Transverse colon (tissue), 4 donors: Measurements from ENCODE around the gene TRIM47. TPM values are rescaled to one million over a fixed set of nuclear protein-coding genes. Genes with fewer than 3 reads are reported as not detected.
A peak's percentile ranks its signal among the peaks of the same experiment; 100 is the strongest.
"Not testable (repeated sequence)": the region's sequence is repeated elsewhere in the genome, so short reads cannot be mapped to it uniquely, and the experiment has no call there.

ENCODE experiments used
- DNase-seq: peaks from one replicate; pipeline ENCODE4 v3.0.0-alpha.2; 2019
- H3K27ac ChIP-seq, 4 donors: fragments of 200-600 bp; sonication (generic); 2 replicates each; pipeline ENCODE4 v1.5.1; 2016 to 2018; ENCODE audit warnings: inconsistent platforms in 4 of 4
- H3K27me3 ChIP-seq: fragments of 200-600 bp; sonication (generic); 2 replicates; pipeline ENCODE4 v1.5.1; 2017; ENCODE audit warnings: inconsistent platforms
- H3K36me3 ChIP-seq, 4 donors: fragments of 200-600 bp; sonication (generic); 2 replicates each; pipeline ENCODE4 v1.5.1; 2017 to 2019; ENCODE audit warnings: inconsistent platforms in 4 of 4
- H3K4me1 ChIP-seq, 4 donors: fragments of 200-600 bp; sonication (generic); 2 replicates each; pipeline ENCODE4 v1.5.1; 2017 to 2020; ENCODE audit warnings: inconsistent platforms in 4 of 4
- H3K4me3 ChIP-seq, 4 donors: fragments of 200-600 bp; sonication (generic); 1 replicate in 1 of 4; 2 replicates in 3 of 4; pipeline versions ENCODE4 v1.5.1 to v1.6.1; 2017 to 2019; ENCODE audit warnings: inconsistent platforms in 4 of 4
- H3K9me3 ChIP-seq, 2 donors: fragments of 200-600 bp; sonication (generic); 2 replicates each; pipeline ENCODE4 v1.5.1; 2017 to 2019; ENCODE audit warnings: inconsistent platforms in 2 of 2
- CTCF ChIP-seq, 5 experiments: fragments of 200-600 bp in 3 of 5; fragments of 450-650 bp in 2 of 5; sonication (generic) in 3 of 5; IDR thresholded peaks; 1 replicate in 2 of 5; 2 replicates in 3 of 5; pipeline ENCODE4 v1.5.1; 2016 to 2017; ENCODE audit warnings: antibody characterized with exemption in 5 of 5, inconsistent platforms in 3 of 5, mild to moderate bottlenecking in 2 of 5, moderate library complexity in 1 of 5
- EP300 ChIP-seq: sonication (generic); formaldehyde crosslinking; IDR thresholded peaks from one replicate; pipeline ENCODE4 v1.6.1; 2017; ENCODE audit warnings: antibody characterized with exemption, low read depth
- POLR2A ChIP-seq: fragments of 450-650 bp; IDR thresholded peaks from one replicate; pipeline ENCODE4 v1.6.1; 2016; ENCODE audit warnings: antibody characterized with exemption, mild to moderate bottlenecking, moderate library complexity
- POLR2AphosphoS5 ChIP-seq, 3 donors: sonication (generic); formaldehyde crosslinking; IDR thresholded peaks; one replicate each; pipeline ENCODE4 v1.6.1; 2016; ENCODE audit warnings: antibody characterized with exemption in 3 of 3
- WGBS, 2 donors: methylation state at CpG; one replicate each; pipeline ENCODE4 v1.1.5; 2018; ENCODE audit warnings: low coverage in 1 of 2; 5-methylcytosine and 5-hydroxymethylcytosine counted together
- in situ Hi-C, 4 donors: fragments of 200-750 bp; cut with MboI; loops; one replicate each; pipeline versions ENCODE4 v1.15.0 to v1.15.1; 2017; ENCODE audit warnings: low sequenced_read_pairs in 3 of 4, low pct_ligation_motif_present in 1 of 4, low pct_unique_long_range_greater_than_20kb in 1 of 4
- intact Hi-C: fragments of 100-400 bp; cut with DNase I; formaldehyde crosslinking; loops from one replicate; pipeline ENCODE4 v1.15.1; 2023; ENCODE audit warnings: low total_unique reads
- total RNA-seq, 4 donors: library from RNA; depleted of rRNA; stranded (reverse); fragments of >200 nt; gene quantifications; one replicate each; pipeline ENCODE4 v1.1.0, GENCODE V29; 2016

TRIM47 gene
- total RNA-seq, 4 donors from 2014 or later: 38.6 to 118 (median 41.0) TPM

DNA sequence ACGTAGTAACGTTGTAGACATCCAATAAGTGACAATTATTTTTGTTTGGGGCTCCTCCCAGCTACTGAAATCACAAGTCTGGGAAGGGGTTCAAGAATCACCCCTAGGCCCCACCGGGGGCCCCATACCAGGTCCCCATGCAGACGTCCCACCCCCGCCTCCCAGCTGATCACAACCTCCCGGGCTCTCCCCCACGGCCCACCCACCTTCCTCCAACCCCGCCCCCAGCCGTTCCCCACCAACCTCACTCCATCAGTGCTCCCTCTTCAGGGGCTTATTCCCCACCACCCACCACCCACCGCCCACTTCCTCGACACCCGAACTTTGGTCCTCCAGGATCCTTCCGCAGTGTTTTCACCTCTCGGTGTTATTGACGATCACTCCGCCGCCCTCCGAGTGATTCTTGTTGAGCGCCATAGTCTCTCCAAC, 23.5 kb downstream of the TRIM47 start:
- intact Hi-C loops: loop anchor here (10.0 kb wide), 1 partner anchor 70 kb away; the partner anchor contains the start of gene UNK
- no peaks in the 10 kb centered on the region for H3K9me3 ChIP-seq
- H3K27ac ChIP-seq: peak overlapping the region; percentile 92 to 100 (median 96)
- DNase-seq: no peak
- H3K4me3 ChIP-seq: peak overlapping the region; percentile 69 to 99 (median 84)
- in situ Hi-C loops: no loop called here
- no peaks in the 10 kb centered on the region for H3K27me3 ChIP-seq
- 0% methylated on average over 10 to 19 of the region's 19 CpGs for WGBS, 2 donors
- peaks cover 0 to 17% (median 7%) of the 10 kb centered on the region in 4 donors for H3K36me3 ChIP-seq
- TF ChIP-seq CTCF (IDR thresholded peaks at IDR 0.05): peak in 2 of 5 experiments; percentile 18 to 28
- TF ChIP-seq POLR2AphosphoS5 (IDR thresholded peaks at IDR 0.05): peak in 1 of 3 donors; percentile 1
- no peak for TF ChIP-seq POLR2A
- H3K4me1 ChIP-seq: peaks cover 12 to 43% (median 22%) of the 10 kb centered on the region in 4 donors

DNA sequence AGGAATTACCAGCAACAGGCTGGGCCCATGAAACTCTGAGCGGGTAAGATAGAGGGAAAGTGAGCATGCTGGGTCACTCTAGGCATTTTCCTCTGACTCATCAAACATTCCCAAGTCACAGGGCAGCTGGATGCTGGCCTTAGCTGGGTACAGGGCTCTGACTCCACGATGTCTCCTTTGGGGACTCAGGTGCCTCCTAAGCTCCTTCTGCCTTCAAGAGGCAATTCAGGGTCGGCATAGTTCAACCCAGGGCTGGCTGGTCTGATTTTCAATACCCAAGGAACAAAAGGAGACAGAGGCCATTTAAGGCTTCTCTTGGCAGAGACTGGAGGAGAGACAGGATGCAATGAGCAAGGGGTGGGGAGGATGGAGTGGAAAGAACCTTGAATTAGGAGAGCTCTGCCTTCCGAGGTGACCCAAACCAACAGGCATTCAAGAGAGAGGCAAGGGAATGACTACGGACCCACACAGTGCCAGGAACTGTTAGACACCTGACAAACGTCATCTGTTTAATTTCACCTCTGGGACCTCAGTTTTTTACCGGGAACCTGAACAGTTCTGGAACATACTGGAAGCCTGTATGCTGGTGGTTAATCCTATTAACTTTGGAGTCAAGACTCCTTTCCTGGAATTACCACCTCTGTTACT, 24.2 kb downstream of the TRIM47 start:
- peaks cover 12 to 47% (median 22%) of the 10 kb centered on the region in 4 donors for H3K4me1 ChIP-seq
- no peaks in the 10 kb centered on the region for H3K9me3 ChIP-seq
- 17 to 28% methylated on average over 5 to 7 of the region's 7 CpGs for WGBS, 2 donors
- in situ Hi-C loops (no loop called here), intact Hi-C loops (loop anchor here (10.0 kb wide), 1 partner anchor 69 kb away; the partner anchor contains the start of gene UNK)
- TF ChIP-seq POLR2AphosphoS5 (IDR thresholded peaks at IDR 0.05): peak in 1 of 3 donors; percentile 55
- no peak for TF ChIP-seq POLR2A
- no peak for TF ChIP-seq CTCF (IDR thresholded peaks at IDR 0.05)
- peak; percentile 75 for TF ChIP-seq EP300
- no peaks in the 10 kb centered on the region for H3K27me3 ChIP-seq
- H3K4me3 ChIP-seq: peak overlapping the region; percentile 69 to 99 (median 84)
- H3K36me3 ChIP-seq: peaks cover 0 to 23% (median 11%) of the 10 kb centered on the region in 4 donors
- H3K27ac ChIP-seq: peak overlapping the region; percentile 92 to 100 (median 96)
- DNase-seq: no peak

DNA sequence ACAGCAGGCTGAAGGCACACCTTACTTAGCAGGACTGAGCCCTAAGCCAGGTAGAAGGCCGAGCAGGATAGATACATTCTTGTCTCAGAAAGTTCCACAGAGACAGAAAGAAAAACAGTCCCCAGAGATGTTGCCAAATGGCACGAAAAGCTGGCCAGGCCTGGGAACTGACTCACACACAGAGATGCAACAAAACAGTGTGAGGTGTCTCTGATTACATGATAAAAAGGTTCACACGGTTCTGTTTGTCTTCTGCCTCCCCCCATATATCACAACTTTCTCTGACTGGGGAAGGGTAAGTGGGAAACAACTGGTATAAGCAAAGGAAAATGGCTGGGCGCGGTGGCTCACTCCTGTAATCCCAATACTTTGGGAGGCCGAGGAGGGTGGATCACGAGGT, 24.9 kb downstream of the TRIM47 start:
- Histone ChIP-seq H3K36me3 (peaks cover 0 to 29% (median 13%) of the 10 kb centered on the region in 4 donors), H3K27me3 (no peaks in the 10 kb centered on the region), H3K4me3 (no peak overlapping the region), H3K9me3 (no peaks in the 10 kb centered on the region), H3K27ac (peak overlapping the region; percentile 92 to 100 (median 96)), H3K4me1 (peaks cover 12 to 48% (median 25%) of the 10 kb centered on the region in 4 donors)
- TF ChIP-seq POLR2A: no peak
- TF ChIP-seq POLR2AphosphoS5 (IDR thresholded peaks at IDR 0.05): no peak
- TF ChIP-seq CTCF (IDR thresholded peaks at IDR 0.05): no peak
- no peak for TF ChIP-seq EP300
- intact Hi-C loops (loop anchor here (10.0 kb wide), 1 partner anchor 69 kb away; the partner anchor contains the start of gene UNK), in situ Hi-C loops (no loop called here)
- 42 to 74% methylated on average over 3 to 7 of the region's 7 CpGs for WGBS, 2 donors
- no peak for DNase-seq

DNA sequence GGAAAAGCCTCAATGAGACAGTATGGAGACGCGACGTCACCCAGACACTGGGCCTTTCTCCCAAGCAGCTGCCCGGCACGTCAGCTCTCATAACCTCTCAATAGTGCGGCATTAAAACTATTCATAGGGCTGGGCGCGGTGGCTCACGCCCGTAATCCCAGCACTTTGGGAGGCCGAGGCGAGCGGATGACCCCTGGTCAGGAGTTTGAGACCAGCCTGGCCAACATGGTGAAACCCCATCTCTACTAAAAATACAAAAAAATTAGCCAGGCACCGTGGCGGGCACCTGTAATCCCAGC, 26.7 kb downstream of the TRIM47 start:
- DNase-seq, H3K27me3 ChIP-seq, H3K4me3 ChIP-seq, in situ Hi-C loops, H3K9me3 ChIP-seq: not testable (repeated sequence)
- WGBS, 2 donors: 91 to 100% methylated on average over 1 to 15 of the region's 15 CpGs
- peaks cover 0 to 45% (median 21%) of the 10 kb centered on the region in 4 donors for H3K36me3 ChIP-seq
- peak overlapping the region; percentile 42 to 68 (median 55) for H3K27ac ChIP-seq
- peaks cover 11 to 51% (median 26%) of the 10 kb centered on the region in 4 donors for H3K4me1 ChIP-seq
- intact Hi-C loops: loop anchor here (10.0 kb wide), 1 partner anchor 67 kb away; the partner anchor contains the start of gene UNK
